Endothelial cell (in vitro differentiated cells): ENCODE measurements around the gene IGIP. TPM values are rescaled to one million over a fixed set of nuclear protein-coding genes. Genes with fewer than 3 reads are reported as not detected.

ENCODE experiments used
- DNase-seq: peaks from one replicate; pipeline ENCODE4 v3.0.0; 2021; ENCODE audit warnings: low spot score
- H3K27ac Mint-ChIP-seq: one replicate; pipeline ENCODE4 v1.8.0; 2021; ENCODE audit warnings: mixed read lengths, inconsistent platforms; ENCODE audit not compliant: unreplicated experiment
- H3K27me3 Mint-ChIP-seq: one replicate; pipeline ENCODE4 v1.8.0; 2021; ENCODE audit warnings: mild to moderate bottlenecking, moderate library complexity, mixed read lengths, inconsistent platforms; ENCODE audit not compliant: unreplicated experiment
- H3K36me3 Mint-ChIP-seq: one replicate; pipeline ENCODE4 v1.8.0; 2021; ENCODE audit warnings: mild to moderate bottlenecking, low read depth, mixed read lengths, inconsistent platforms; ENCODE audit not compliant: unreplicated experiment
- H3K4me1 Mint-ChIP-seq: one replicate; pipeline ENCODE4 v1.8.0; 2021; ENCODE audit warnings: mild to moderate bottlenecking, mixed read lengths, inconsistent platforms; ENCODE audit not compliant: unreplicated experiment
- H3K4me3 Mint-ChIP-seq: one replicate; pipeline ENCODE4 v1.8.0; 2021; ENCODE audit warnings: mild to moderate bottlenecking, mixed read lengths, inconsistent platforms; ENCODE audit not compliant: unreplicated experiment
- H3K9me3 Mint-ChIP-seq: one replicate; pipeline ENCODE4 v1.8.0; 2021; ENCODE audit warnings: mixed read lengths, inconsistent platforms; ENCODE audit not compliant: unreplicated experiment
- CTCF ChIP-seq: fragments of 200-600 bp; sonication (generic); IDR thresholded peaks from one replicate; pipeline ENCODE4 v1.5.0; 2021; ENCODE audit warnings: antibody characterized with exemption; ENCODE audit not compliant: unreplicated experiment
- total RNA-seq: library from RNA; stranded (reverse); fragmentation: NEBNext Ultra II Directional; extraction: Animal tissue kit (Norgen Biotek cat#: 25700); gene quantifications from one replicate; pipeline ENCODE4 v1.2.1, GENCODE V29; 2021; ENCODE audit not compliant: unreplicated experiment

The IGIP gene
- total RNA-seq, 1 donor from 2014 or later: 1.3 TPM

GRCh38 chr5:140135127-140135526, 9.4 kb downstream of the IGIP start:
- DNase-seq: no peak
- no peaks in the 10 kb centered on the region for H3K27me3 Mint-ChIP-seq
- no peaks in the 10 kb centered on the region for H3K9me3 Mint-ChIP-seq
- H3K4me3 Mint-ChIP-seq: no peak overlapping the region
- no peaks in the 10 kb centered on the region for H3K36me3 Mint-ChIP-seq
- peaks cover 5% of the 10 kb centered on the region for H3K4me1 Mint-ChIP-seq
- no peak overlapping the region for H3K27ac Mint-ChIP-seq
- TF ChIP-seq CTCF: no peak

GRCh38 chr5:140136624-140137023, 10.9 kb downstream of the IGIP start:
- Mint-ChIP-seq H3K4me1 (peaks cover 5% of the 10 kb centered on the region), H3K27me3 (no peaks in the 10 kb centered on the region), H3K36me3 (no peaks in the 10 kb centered on the region), H3K9me3 (no peaks in the 10 kb centered on the region), H3K27ac (no peak overlapping the region), H3K4me3 (no peak overlapping the region)
- no peak for TF ChIP-seq CTCF
- no peak for DNase-seq

DNA sequence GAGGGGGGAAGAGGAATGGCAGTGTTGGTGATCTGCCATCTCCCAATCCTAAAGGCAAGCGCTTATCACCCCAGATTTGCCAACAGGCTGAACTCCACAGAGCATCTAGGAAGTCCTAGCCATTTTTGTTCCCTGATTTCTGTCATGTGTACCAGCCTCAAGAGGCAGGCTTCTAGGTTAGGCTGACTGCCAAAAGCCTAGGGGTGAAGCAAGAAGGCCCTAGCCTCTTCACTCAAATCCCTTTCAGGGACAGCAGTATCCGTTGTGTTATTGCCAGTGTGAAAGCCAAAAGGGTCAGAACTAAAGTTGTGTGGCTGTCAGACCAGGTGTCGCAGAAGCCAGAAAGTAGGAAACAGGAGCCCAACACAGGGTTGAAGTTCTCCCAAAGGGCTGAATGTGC, 14.7 kb downstream of the IGIP start:
- Mint-ChIP-seq H3K27me3 (peaks cover 3% of the 10 kb centered on the region), H3K4me1 (peaks cover 3% of the 10 kb centered on the region), H3K27ac (no peak overlapping the region), H3K4me3 (no peak overlapping the region), H3K36me3 (no peaks in the 10 kb centered on the region), H3K9me3 (no peaks in the 10 kb centered on the region)
- no peak for TF ChIP-seq CTCF
- no peak for DNase-seq

GRCh38 chr5:140141241-140141640, 15.5 kb downstream of the IGIP start:
- H3K4me3 Mint-ChIP-seq: no peak overlapping the region
- no peak for DNase-seq
- no peak overlapping the region for H3K27ac Mint-ChIP-seq
- H3K27me3 Mint-ChIP-seq: peaks cover 3% of the 10 kb centered on the region
- TF ChIP-seq CTCF: no peak
- H3K4me1 Mint-ChIP-seq: peaks cover 4% of the 10 kb centered on the region
- no peaks in the 10 kb centered on the region for H3K9me3 Mint-ChIP-seq
- no peaks in the 10 kb centered on the region for H3K36me3 Mint-ChIP-seq

GRCh38 chr5:140142246-140142645, 16.5 kb downstream of the IGIP start:
- Mint-ChIP-seq H3K27me3 (peaks cover 3% of the 10 kb centered on the region), H3K27ac (no peak overlapping the region), H3K36me3 (no peaks in the 10 kb centered on the region), H3K9me3 (no peaks in the 10 kb centered on the region), H3K4me3 (no peak overlapping the region), H3K4me1 (peaks cover 4% of the 10 kb centered on the region)
- DNase-seq: no peak
- TF ChIP-seq CTCF: no peak
